H1 (cell line): Measurements from ENCODE around the gene BLTP2. TPM values are rescaled to one million over a fixed set of nuclear protein-coding genes. Genes with fewer than 3 reads are reported as not detected.

ENCODE experiments used
- CTCF ChIA-PET: fragments of 300-600 bp; sonication (Branson Sonifier 250); formaldehyde crosslinking; loops from one replicate; lab custom pipeline; 2021; ENCODE audit not compliant: partially characterized antibody; lab: Charles Lee
- POLR2A ChIA-PET: fragments of 300-600 bp; sonication (Branson Sonifier 250); formaldehyde crosslinking; loops from one replicate; lab custom pipeline; 2021; ENCODE audit warnings: inconsistent platforms; ENCODE audit not compliant: partially characterized antibody; lab: Charles Lee
- DNase-seq, 2 experiments: peaks; one replicate each; pipeline versions ENCODE4 v3.0.0 to v3.0.0-alpha.2; 2010 to 2022; ENCODE audit warnings: low spot score in 2 of 2, low read depth in 1 of 2, mixed read lengths in 1 of 2
- FAIRE-seq: peaks from 2 replicates; lab custom pipeline; 2011; peaks lifted over from hg19 to GRCh38; lab: Jason Lieb, UNC
- H2AFZ ChIP-seq: 2 replicates; pipeline ENCODE4 v1.8.1; 2012; ENCODE audit warnings: low read length, inconsistent platforms
- H2AK5ac ChIP-seq: 2 replicates; pipeline ENCODE4 v1.6.1; 2013; ENCODE audit warnings: low read depth, low read length
- H2BK120ac ChIP-seq: replicated peaks from 2 replicates; pipeline ENCODE3; 2013; ENCODE audit warnings: low read depth, low read length, inconsistent platforms
- H2BK12ac ChIP-seq: 2 replicates; pipeline ENCODE4 v1.6.1; 2013; ENCODE audit warnings: low read depth, low read length
- H2BK15ac ChIP-seq: 2 replicates; pipeline ENCODE4 v1.6.1; 2013; ENCODE audit warnings: low read length
- H2BK20ac ChIP-seq: 2 replicates; pipeline ENCODE4 v1.6.1; 2013; ENCODE audit warnings: low read length
- H2BK5ac ChIP-seq: 2 replicates; pipeline ENCODE4 v1.6.1; 2013; ENCODE audit warnings: low read depth, low read length
- H3K14ac ChIP-seq: 2 replicates; pipeline ENCODE4 v1.6.1; 2013; ENCODE audit warnings: inconsistent platforms; ENCODE audit not compliant: insufficient read length
- H3K18ac ChIP-seq: 2 replicates; pipeline ENCODE4 v1.6.1; 2013; ENCODE audit warnings: low read length; ENCODE audit errors: extremely low read depth
- H3K23ac ChIP-seq: 2 replicates; pipeline ENCODE4 v1.6.1; 2013; ENCODE audit warnings: inconsistent platforms; ENCODE audit not compliant: insufficient read length
- H3K23me2 ChIP-seq: 2 replicates; pipeline ENCODE4 v1.6.1; 2013; ENCODE audit warnings: low read depth, low read length
- H3K27ac ChIP-seq: 2 replicates; pipeline ENCODE4 v1.6.1; 2011; ENCODE audit warnings: low read depth, low read length, inconsistent platforms
- H3K27me3 ChIP-seq, 4 experiments: replicated peaks in 1 of 4; 1 replicate in 1 of 4; 2 replicates in 3 of 4; pipeline versions ENCODE4 v1.6.1 to v1.8.1; 2011 to 2013; ENCODE audit warnings: low read length in 3 of 4, mild to moderate bottlenecking in 3 of 4, inconsistent platforms in 2 of 4, mixed read lengths in 2 of 4, moderate library complexity in 1 of 4; ENCODE audit not compliant: control insufficient read depth in 3 of 4, insufficient read depth in 3 of 4; ENCODE audit errors: extremely low read depth in 1 of 4
- H3K36me3 ChIP-seq, 4 experiments: 2 replicates each; pipeline versions ENCODE4 v1.6.1 to v1.8.1; 2011 to 2013; ENCODE audit warnings: mild to moderate bottlenecking in 4 of 4, low read length in 3 of 4, moderate library complexity in 2 of 4, control low read depth in 1 of 4, inconsistent platforms in 1 of 4; ENCODE audit not compliant: insufficient read depth in 4 of 4, control insufficient read depth in 2 of 4
- H3K4ac ChIP-seq: replicated peaks from 2 replicates; pipeline ENCODE3; 2013; ENCODE audit warnings: low read length, low read depth, mixed read lengths, inconsistent platforms; ENCODE audit not compliant: insufficient read length
- H3K4me1 ChIP-seq, 4 experiments: replicated peaks in 1 of 4; 1 replicate in 1 of 4; 2 replicates in 3 of 4; pipeline versions ENCODE4 v1.6.1 to v1.8.1; 2011 to 2013; ENCODE audit warnings: low read length in 3 of 4, inconsistent platforms in 2 of 4, mixed read lengths in 1 of 4; ENCODE audit not compliant: insufficient read depth in 4 of 4, control insufficient read depth in 3 of 4
- H3K4me2 ChIP-seq, 2 experiments: 2 replicates each; pipeline versions ENCODE4 v1.6.1 to v1.8.1; 2011 to 2013; ENCODE audit warnings: low read depth in 2 of 2, low read length in 2 of 2, control low read depth in 1 of 2, inconsistent platforms in 1 of 2, mild to moderate bottlenecking in 1 of 2; ENCODE audit not compliant: insufficient read depth in 1 of 2
- H3K4me3 ChIP-seq, 4 experiments: fragments of 200-600, 300-600 bp in 1 of 4; sonication (generic), shearing (Covaris generic), sonication (Bioruptor Twin) in 1 of 4; 2 replicates each; pipeline versions ENCODE4 v1.5.1 to v1.8.1; 2011 to 2016; ENCODE audit warnings: low read length in 4 of 4, low read depth in 3 of 4, control low read depth in 2 of 4, inconsistent platforms in 2 of 4, mild to moderate bottlenecking in 2 of 4, mixed read lengths in 1 of 4, moderate library complexity in 1 of 4; ENCODE audit not compliant: insufficient read depth in 2 of 4; ENCODE audit errors: extremely low read depth in 1 of 4
- H3K56ac ChIP-seq: replicated peaks from 2 replicates; pipeline ENCODE3; 2013; ENCODE audit warnings: low read depth, mild to moderate bottlenecking, mixed read lengths, low read length, inconsistent platforms; ENCODE audit not compliant: insufficient read length
- H3K79me1 ChIP-seq: 2 replicates; pipeline ENCODE4 v1.6.1; 2013; ENCODE audit warnings: low read depth, low read length, control low read depth
- H3K79me2 ChIP-seq, 2 experiments: 2 replicates each; pipeline versions ENCODE4 v1.6.1 to v1.8.1; 2012 to 2013; ENCODE audit warnings: low read length in 2 of 2, mild to moderate bottlenecking in 2 of 2, inconsistent platforms in 1 of 2; ENCODE audit not compliant: insufficient read depth in 2 of 2, control insufficient read depth in 1 of 2
- H3K9ac ChIP-seq, 4 experiments: replicated peaks in 1 of 4; 1 replicate in 1 of 4; 2 replicates in 3 of 4; pipeline versions ENCODE4 v1.6.1 to v1.8.1; 2011 to 2013; ENCODE audit warnings: low read depth in 3 of 4, low read length in 3 of 4, control low read depth in 2 of 4, mild to moderate bottlenecking in 2 of 4, moderate library complexity in 2 of 4, inconsistent platforms in 1 of 4; ENCODE audit errors: extremely low read depth in 1 of 4
- H3K9me3 ChIP-seq, 2 experiments: 2 replicates each; pipeline versions ENCODE4 v1.6.1 to v1.8.1; 2012 to 2013; ENCODE audit warnings: mild to moderate bottlenecking in 2 of 2, moderate library complexity in 2 of 2, control low read depth in 1 of 2, inconsistent platforms in 1 of 2, low read depth in 1 of 2, low read length in 1 of 2, mixed read lengths in 1 of 2; ENCODE audit not compliant: insufficient read depth in 2 of 2
- H4K20me1 ChIP-seq, 2 experiments: replicated peaks in 1 of 2; 2 replicates each; pipeline versions ENCODE3 to v1.8.1; 2011 to 2013; ENCODE audit warnings: inconsistent platforms in 2 of 2, low read length in 2 of 2, mild to moderate bottlenecking in 1 of 2; ENCODE audit not compliant: insufficient read depth in 2 of 2, control insufficient read depth in 1 of 2
- H4K5ac ChIP-seq: 2 replicates; pipeline ENCODE4 v1.6.1; 2013; ENCODE audit warnings: low read length, low read depth, mixed read lengths, inconsistent platforms; ENCODE audit not compliant: insufficient read length
- H4K8ac ChIP-seq: 2 replicates; pipeline ENCODE4 v1.8.0; 2013; ENCODE audit warnings: mild to moderate bottlenecking, moderate library complexity, low read length, inconsistent platforms; ENCODE audit not compliant: insufficient read depth; ENCODE audit errors: extremely low read depth
- H4K91ac ChIP-seq: replicated peaks from 2 replicates; pipeline ENCODE3; 2013; ENCODE audit warnings: low read length, mixed read lengths, inconsistent platforms; ENCODE audit not compliant: insufficient read length
- BACH1 ChIP-seq: IDR thresholded peaks from 2 replicates; pipeline ENCODE4 v1.6.1; 2012; ENCODE audit warnings: low read length, improper control_type of control experiment
- EZH2 ChIP-seq: fragments of 200-600 bp; sonication (generic); IDR thresholded peaks from 2 replicates; pipeline ENCODE4 v1.7.1; 2012; ENCODE audit warnings: low read depth, mild to moderate bottlenecking, moderate library complexity, low read length, inconsistent platforms; ENCODE audit not compliant: severe bottlenecking
- SRF ChIP-seq: IDR thresholded peaks from 2 replicates; pipeline ENCODE4 v1.6.1; 2011; ENCODE audit warnings: mild to moderate bottlenecking, low read depth, low read length, moderate library complexity
- WGBS, 2 experiments: shearing (Covaris generic) in 1 of 2; methylation state at CpG; one replicate each; pipeline versions ENCODE4 v1.1.6 to v1.1.7; 2013 to 2015; ENCODE audit warnings: low lambda C conversion rate in 2 of 2, mixed read lengths in 2 of 2, inconsistent platforms in 1 of 2, low coverage in 1 of 2, missing lambda C conversion rate in 1 of 2; ENCODE audit not compliant: insufficient replicate concordance in 2 of 2, insufficient coverage in 1 of 2, insufficient read length in 1 of 2; ENCODE audit errors: extremely low coverage in 1 of 2, missing lambda C conversion rate in 1 of 2; 5-methylcytosine and 5-hydroxymethylcytosine counted together
- polyA plus RNA-seq, 7 experiments: library from polyadenylated mRNA; depleted of rRNA in 3 of 7; stranded (reverse) in 5 of 7; unstranded in 2 of 7; fragments of >200 nt in 5 of 7; fragments of 200-250 nt in 2 of 7; gene quantifications; 1 replicate in 5 of 7; 2 replicates in 1 of 7; 4 replicates in 1 of 7; pipeline versions ENCODE4 v1.2.1 to v1.2.3, GENCODE V29; 2011 to 2013; ENCODE audit warnings: missing spikeins in 2 of 7, mixed read lengths in 2 of 7
- total RNA-seq: library from RNA; stranded (reverse); fragmentation: NEBNext Ultra II Directional; extraction: Animal tissue kit (Norgen Biotek cat#: 25700); gene quantifications from 2 replicates; pipeline ENCODE4 v1.2.1, GENCODE V29; 2021
- TF ChIP-seq, protein P1 (sequence below): IDR thresholded peaks from 2 replicates; pipeline ENCODE4 v1.6.1; 2012; ENCODE audit warnings: low read length, inconsistent platforms

The BLTP2 gene
- total and polyA plus RNA-seq, 2 of the 8 experiments (the other 6 are each of a cell fraction or from before 2014, with no cell fraction given) = 80.9 to 140 TPM

GRCh38 chr17:28613931-28614381 is 31.0 kb downstream of the BLTP2 start, which contains the start of gene RSKR:
TSS of gene RSKR (minus strand) at chr17:28614185. CDS start at chr17:28614161, 24 bp downstream.
- FAIRE-seq = no peak
- Histone ChIP-seq H3K23ac (no peak within 1 kb of the TSS), H2AFZ (no peak within 1 kb of the TSS), H3K14ac (no peak within 1 kb of the TSS), H2BK120ac (no peak within 1 kb of the TSS), H3K79me2 (no peaks in the 10 kb centered on the region), H4K91ac (no peak within 1 kb of the TSS), H3K9ac (no peak within 1 kb of the TSS), H4K5ac (no peak within 1 kb of the TSS), H4K8ac (no peak within 1 kb of the TSS), H3K56ac (no peak within 1 kb of the TSS), H3K79me1 (no peaks in the 10 kb centered on the region), H3K4me1 (no peaks in the 10 kb centered on the region), H3K36me3 (peaks cover 43 to 78% (median 65%) of the 10 kb centered on the region in 4 experiments), H2BK15ac (no peak within 1 kb of the TSS), H2BK12ac (no peak within 1 kb of the TSS), H3K9me3 (no peaks in the 10 kb centered on the region), H4K20me1 (peaks cover 2% of the 10 kb centered on the region in 2 experiments), H3K27ac (no peak within 1 kb of the TSS), H3K23me2 (no peaks in the 10 kb centered on the region), H2BK20ac (no peak within 1 kb of the TSS), H3K18ac (no peak within 1 kb of the TSS), H3K4ac (no peak within 1 kb of the TSS), H2AK5ac (no peak within 1 kb of the TSS), H3K27me3 (no peaks in the 10 kb centered on the region), H3K4me3 (no peak within 1 kb of the TSS), H2BK5ac (no peak within 1 kb of the TSS), H3K4me2 (no peak within 1 kb of the TSS)
- 88% methylated on average over 5 of the region's 5 CpGs; no CpG with 5 or more reads in 1 of the 2 experiments for WGBS, 2 experiments
- no peak for DNase-seq
- ChIA-PET POLR2A (interaction anchor here (0.7 to 14.8 kb wide), 12 partner anchors 15 to 92 kb away, joined by 3 to 163 read pairs (median 4); partner anchors contain the start of genes ALDOC, PIGS and SPAG5), CTCF (interaction anchor here (0.6 to 6.0 kb wide), 12 partner anchors 9 to 309 kb away, joined by 3 to 45 read pairs (median 5); partner anchors contain the start of gene SPAG5)
- TF ChIP-seq, protein P1, sequence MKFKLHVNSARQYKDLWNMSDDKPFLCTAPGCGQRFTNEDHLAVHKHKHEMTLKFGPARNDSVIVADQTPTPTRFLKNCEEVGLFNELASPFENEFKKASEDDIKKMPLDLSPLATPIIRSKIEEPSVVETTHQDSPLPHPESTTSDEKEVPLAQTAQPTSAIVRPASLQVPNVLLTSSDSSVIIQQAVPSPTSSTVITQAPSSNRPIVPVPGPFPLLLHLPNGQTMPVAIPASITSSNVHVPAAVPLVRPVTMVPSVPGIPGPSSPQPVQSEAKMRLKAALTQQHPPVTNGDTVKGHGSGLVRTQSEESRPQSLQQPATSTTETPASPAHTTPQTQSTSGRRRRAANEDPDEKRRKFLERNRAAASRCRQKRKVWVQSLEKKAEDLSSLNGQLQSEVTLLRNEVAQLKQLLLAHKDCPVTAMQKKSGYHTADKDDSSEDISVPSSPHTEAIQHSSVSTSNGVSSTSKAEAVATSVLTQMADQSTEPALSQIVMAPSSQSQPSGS = no peak
- TF ChIP-seq EZH2 (no peak), BACH1 (no peak), SRF (no peak)
